ENCODE data around the gene PRR3. TPM values are rescaled to one million over a fixed set of nuclear protein-coding genes. Genes with fewer than 3 reads are reported as not detected.
A peak's percentile ranks its signal among the peaks of the same experiment; 100 is the strongest.

Gene PRR3
- total RNA-seq, 2 donors from 2014 or later = 4.2 to 4.7 TPM

DNA sequence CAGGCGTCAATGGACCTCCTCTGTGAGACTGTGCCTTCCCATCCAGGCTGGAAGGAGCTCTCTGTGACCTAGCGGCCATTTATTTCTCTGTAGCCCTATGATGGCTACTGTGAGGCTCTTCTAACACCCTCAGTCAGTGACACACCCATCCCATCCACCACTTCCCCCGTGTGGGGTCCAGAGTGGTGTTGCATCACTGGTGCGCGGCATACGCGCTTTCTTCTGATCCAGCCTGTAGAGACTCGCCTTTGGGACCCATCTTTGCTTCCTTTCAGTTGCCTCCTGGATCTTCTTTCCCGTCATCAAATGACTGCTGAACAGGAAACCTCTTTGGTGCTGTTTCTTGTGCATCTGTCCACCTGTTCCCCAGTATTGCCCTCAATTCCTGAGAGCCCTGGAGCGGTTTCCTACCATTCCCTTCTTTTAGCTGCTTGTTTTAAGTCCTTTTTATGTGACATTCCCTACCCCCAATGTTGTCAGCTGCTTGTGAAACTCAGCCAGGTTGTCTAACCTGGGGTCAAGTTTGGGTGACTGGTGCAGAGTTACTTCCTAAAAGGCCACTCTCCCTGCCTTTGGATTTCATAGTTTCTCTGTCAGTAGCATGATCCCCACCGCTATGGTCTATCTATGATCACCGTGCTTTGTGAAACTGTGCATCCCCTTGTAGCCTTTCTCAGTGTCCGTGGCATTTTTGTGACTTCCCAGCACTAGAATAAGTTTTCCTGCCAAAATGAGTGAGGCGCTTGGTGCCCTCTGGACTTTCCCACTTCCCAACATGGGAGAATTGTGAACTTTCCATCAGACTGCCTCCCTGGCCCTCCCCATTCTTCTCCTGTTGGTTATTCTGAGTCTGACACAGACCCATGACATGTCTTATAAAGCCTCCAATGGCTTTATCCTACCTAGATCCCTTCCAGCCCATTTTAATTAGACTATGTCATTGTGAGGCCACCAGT lies 5.7 kb downstream of the PRR3 start:
- ATAC-seq (no peak), DNase-seq (no peak)
- intact Hi-C loops (cut with DNase I, micrococcal nuclease) = no loop called here

GRCh38 chr6:30564114-30564513 lies 7.0 kb downstream of the PRR3 start:
- intact Hi-C loops (cut with DNase I, micrococcal nuclease) = no loop called here
- ATAC-seq (no peak), DNase-seq (no peak)

- intact Hi-C loops (cut with DNase I, micrococcal nuclease) = no loop called here
- ATAC-seq = no peak
- DNase-seq = no peak
Observed at GRCh38 chr6:30565772-30566171, 8.7 kb downstream of the PRR3 start.

DNA sequence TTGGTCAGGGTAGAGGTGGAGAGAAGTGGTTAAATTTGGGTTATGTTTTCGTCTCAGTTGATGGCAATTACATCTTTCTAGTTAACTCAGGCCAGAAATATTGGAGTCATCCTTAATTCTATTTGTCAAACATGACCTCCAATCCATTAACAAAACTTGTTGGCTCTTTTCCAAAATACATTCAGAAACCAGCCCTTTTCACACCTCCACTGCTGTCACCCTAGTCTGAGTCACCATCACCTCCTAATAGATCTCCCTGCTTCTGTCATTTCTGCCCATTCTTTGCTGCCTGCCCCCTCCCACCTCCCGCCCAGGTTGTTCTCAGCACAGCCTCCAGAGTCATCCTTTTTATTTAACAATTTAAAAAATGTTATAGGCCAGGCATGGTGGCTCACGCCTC lies 11.2 kb downstream of the PRR3 start:
- no peak for ATAC-seq
- intact Hi-C loops (cut with DNase I, micrococcal nuclease) = no loop called here
- no peak for DNase-seq

GRCh38 chr6:30570263-30570662 lies 13.2 kb downstream of the PRR3 start:
- intact Hi-C loops (cut with DNase I, micrococcal nuclease) = no loop called here
- ATAC-seq (no peak), DNase-seq (no peak)

GRCh38 chr6:30570740-30571074 lies 13.6 kb downstream of the PRR3 start:
- intact Hi-C loops (cut with DNase I, micrococcal nuclease) = no loop called here
- ATAC-seq (peak; percentile 19), DNase-seq (no peak)

DNA sequence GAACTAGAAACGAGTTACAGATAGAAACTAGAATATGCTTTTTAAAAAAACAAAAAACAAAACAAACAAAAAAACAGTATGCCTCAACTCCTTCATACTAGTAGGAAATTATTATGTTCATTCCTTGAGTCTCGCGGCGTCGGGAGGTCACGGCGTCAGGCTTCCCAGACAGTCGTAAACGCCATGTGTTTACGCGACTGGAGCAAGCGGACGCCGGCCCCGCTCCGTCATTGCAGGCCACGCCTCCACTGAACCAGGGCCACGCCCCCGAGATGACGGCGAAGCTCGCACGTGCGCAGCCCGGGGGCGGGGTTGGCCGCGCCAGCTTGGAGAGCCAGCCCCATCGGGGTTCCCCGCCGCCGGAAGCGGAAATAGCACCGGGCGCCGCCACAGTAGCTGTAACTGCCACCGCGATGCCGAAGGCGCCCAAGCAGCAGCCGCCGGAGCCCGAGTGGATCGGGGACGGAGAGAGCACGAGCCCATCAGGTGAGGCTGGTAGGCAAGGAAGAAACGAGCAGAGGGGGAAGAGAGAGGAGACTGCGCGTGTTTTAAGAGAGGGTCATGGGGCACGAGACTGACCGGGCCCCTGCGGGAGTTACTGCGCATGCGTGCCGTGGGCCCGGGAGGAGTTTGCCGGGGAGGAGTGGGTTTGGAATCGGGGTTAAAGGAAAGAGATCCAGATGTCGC lies 14.1 kb downstream of the PRR3 start, which contains the start of gene ABCF1:
Gene ABCF1, plus strand, starts transcription at position 368 of the 687 bp plus-strand sequence. Its CDS starts 46 bp downstream, at position 414.
- intact Hi-C loops (cut with DNase I, micrococcal nuclease) = no loop called here
- ATAC-seq = peak; percentile 98
- peak; percentile 97 to 100 for DNase-seq

GRCh38 chr6:30571762-30572082 lies 14.6 kb downstream of the PRR3 start:
- ATAC-seq = no peak
- no peak for DNase-seq
- intact Hi-C loops (cut with DNase I, micrococcal nuclease) = no loop called here

GRCh38 chr6:30572148-30572547 lies 15.1 kb downstream of the PRR3 start:
- DNase-seq = no peak
- no peak for ATAC-seq
- intact Hi-C loops (cut with DNase I, micrococcal nuclease) = no loop called here

GRCh38 chr6:30573113-30573512 lies 16.0 kb downstream of the PRR3 start:
- intact Hi-C loops (cut with DNase I, micrococcal nuclease) = no loop called here
- DNase-seq = no peak

DNA sequence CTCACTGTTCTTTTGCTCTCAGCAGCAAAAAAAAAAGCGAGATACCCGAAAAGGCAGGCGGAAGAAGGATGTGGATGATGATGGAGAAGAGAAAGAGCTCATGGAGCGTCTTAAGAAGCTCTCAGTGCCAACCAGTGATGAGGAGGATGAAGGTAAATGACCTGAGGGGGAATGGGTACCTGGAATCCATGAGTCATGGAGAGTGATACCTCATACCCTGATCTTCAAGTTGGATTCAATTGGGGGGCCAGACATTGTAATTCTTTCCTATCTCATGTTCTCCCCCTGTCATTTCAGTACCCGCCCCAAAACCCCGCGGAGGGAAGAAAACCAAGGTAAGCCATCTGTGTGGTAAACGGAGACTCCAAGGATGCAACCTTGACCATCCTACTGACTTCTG lies 21.0 kb downstream of the PRR3 start:
- DNase-seq (no peak), ATAC-seq (no peak)
- intact Hi-C loops (cut with DNase I, micrococcal nuclease) = no loop called here

More at GRCh38 chr6:30573113-30573512, 16.0 kb downstream of the PRR3 start:
- no peak for ATAC-seq

- DNase-seq = no peak
- no peak for ATAC-seq
- intact Hi-C loops (cut with DNase I, micrococcal nuclease) = no loop called here
Observed at GRCh38 chr6:30583921-30584320, 26.8 kb downstream of the PRR3 start.

GRCh38 chr6:30589754-30590358 lies 32.8 kb downstream of the PRR3 start:
- intact Hi-C loops (cut with DNase I, micrococcal nuclease) = loop anchor here in 1 of 2 donors (10.0 kb wide), 1 partner anchor 115 kb away; no protein-coding TSS in a partner anchor
- DNase-seq (no peak), ATAC-seq (no peak)

DNA sequence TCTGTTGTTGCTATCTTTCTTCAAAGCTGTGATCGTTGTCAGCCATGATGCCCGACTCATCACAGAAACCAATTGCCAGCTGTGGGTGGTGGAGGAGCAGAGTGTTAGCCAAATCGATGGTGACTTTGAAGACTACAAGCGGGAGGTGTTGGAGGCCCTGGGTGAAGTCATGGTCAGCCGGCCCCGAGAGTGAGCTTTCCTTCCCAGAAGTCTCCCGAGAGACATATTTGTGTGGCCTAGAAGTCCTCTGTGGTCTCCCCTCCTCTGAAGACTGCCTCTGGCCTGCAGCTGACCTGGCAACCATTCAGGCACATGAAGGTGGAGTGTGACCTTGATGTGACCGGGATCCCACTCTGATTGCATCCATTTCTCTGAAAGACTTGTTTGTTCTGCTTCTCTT lies 33.4 kb downstream of the PRR3 start:
- ATAC-seq = no peak
- intact Hi-C loops (cut with DNase I, micrococcal nuclease) = loop anchor here in 1 of 2 donors (10.0 kb wide), 1 partner anchor 116 kb away; no protein-coding TSS in a partner anchor
- DNase-seq = no peak

DNA sequence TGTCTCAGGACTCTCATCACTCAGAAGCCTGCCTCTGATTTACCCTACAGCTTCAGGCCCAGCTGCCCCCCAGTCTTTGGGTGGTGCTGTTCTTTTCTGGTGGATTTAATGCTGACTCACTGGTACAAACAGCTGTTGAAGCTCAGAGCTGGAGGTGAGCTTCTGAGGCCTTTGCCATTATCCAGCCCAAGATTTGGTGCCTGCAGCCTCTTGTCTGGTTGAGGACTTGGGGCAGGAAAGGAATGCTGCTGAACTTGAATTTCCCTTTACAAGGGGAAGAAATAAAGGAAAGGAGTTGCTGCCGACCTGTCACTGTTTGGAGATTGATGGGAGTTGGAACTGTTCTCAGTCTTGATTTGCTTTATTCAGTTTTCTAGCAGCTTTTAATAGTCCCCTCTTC lies 33.9 kb downstream of the PRR3 start:
- DNase-seq (no peak), ATAC-seq (no peak)
- intact Hi-C loops (cut with DNase I, micrococcal nuclease) = loop anchor here in 1 of 2 donors (10.0 kb wide), 1 partner anchor 116 kb away; no protein-coding TSS in a partner anchor

GRCh38 chr6:30592287-30592686 lies 35.2 kb downstream of the PRR3 start:
- intact Hi-C loops (cut with DNase I, micrococcal nuclease) = loop anchor here in 1 of 2 donors (10.0 kb wide), 1 partner anchor 117 kb away; no protein-coding TSS in a partner anchor
- DNase-seq (no peak), ATAC-seq (no peak)

GRCh38 chr6:30597315-30598144 lies 40.4 kb downstream of the PRR3 start:
- intact Hi-C loops (cut with DNase I, micrococcal nuclease) = loop anchor here in 1 of 2 donors (10.0 kb wide), 1 partner anchor 123 kb away; no protein-coding TSS in a partner anchor
- ATAC-seq = peak; percentile 74
- peak; percentile 60 to 88 for DNase-seq

DNA sequence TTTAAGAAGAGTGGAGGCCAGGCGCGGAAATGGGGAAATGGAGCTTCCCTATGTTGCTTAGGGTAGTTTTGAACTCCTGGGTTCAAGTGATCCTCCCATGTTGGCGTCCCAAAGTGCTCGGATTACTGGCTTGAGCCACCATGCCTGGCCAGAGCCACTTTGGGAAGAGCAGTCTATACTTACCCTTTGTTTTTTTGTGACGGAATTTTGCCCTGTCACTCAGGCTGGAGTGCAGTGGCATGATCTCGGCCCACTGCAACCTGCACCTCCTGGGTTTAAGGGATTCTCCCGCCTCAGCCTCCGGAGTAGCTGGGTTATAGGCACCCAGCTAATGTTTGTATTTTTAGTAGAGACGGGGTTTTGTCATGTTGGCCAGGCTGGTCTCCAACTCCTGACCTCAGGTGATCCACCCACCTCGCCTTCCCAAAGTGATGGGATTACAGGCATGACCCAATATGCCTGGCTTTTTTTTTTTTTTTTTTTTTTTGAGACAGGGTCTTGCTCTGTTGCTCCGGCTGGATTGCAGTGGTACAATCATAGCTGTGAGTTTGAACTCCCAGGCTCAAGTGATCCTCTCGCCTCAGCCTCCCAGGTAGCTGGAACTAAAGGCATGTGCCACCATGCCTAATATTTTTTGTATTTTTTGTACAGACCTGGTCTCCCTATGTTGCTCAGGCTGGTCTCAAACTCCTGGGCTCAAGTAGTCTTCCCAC lies 42.0 kb downstream of the PRR3 start:
- no peak for DNase-seq
- peak; percentile 4 for ATAC-seq
- intact Hi-C loops (cut with DNase I, micrococcal nuclease) = loop anchor here in 1 of 2 donors (10.0 kb wide), 1 partner anchor 124 kb away; no protein-coding TSS in a partner anchor

Data from left colon (tissue), 2 donors.